H1 (cell line): Measurements from ENCODE around the gene ZCCHC10. TPM values are rescaled to one million over a fixed set of nuclear protein-coding genes. Genes with fewer than 3 reads are reported as not detected.
"Not testable (repeated sequence)": the region's sequence is repeated elsewhere in the genome, so short reads cannot be mapped to it uniquely, and the experiment has no call there.

Source experiments
- CTCF ChIA-PET: fragments of 300-600 bp; sonication (Branson Sonifier 250); formaldehyde crosslinking; loops from one replicate; lab custom pipeline; 2021; ENCODE audit not compliant: partially characterized antibody; lab: Charles Lee
- POLR2A ChIA-PET: fragments of 300-600 bp; sonication (Branson Sonifier 250); formaldehyde crosslinking; loops from one replicate; lab custom pipeline; 2021; ENCODE audit warnings: inconsistent platforms; ENCODE audit not compliant: partially characterized antibody; lab: Charles Lee
- DNase-seq, 2 experiments: peaks; one replicate each; pipeline versions ENCODE4 v3.0.0 to v3.0.0-alpha.2; 2010 to 2022; ENCODE audit warnings: low spot score in 2 of 2, low read depth in 1 of 2, mixed read lengths in 1 of 2
- FAIRE-seq: peaks from 2 replicates; lab custom pipeline; 2011; peaks lifted over from hg19 to GRCh38; lab: Jason Lieb, UNC
- H2AFZ ChIP-seq: 2 replicates; pipeline ENCODE4 v1.8.1; 2012; ENCODE audit warnings: low read length, inconsistent platforms
- H2AK5ac ChIP-seq: 2 replicates; pipeline ENCODE4 v1.6.1; 2013; ENCODE audit warnings: low read depth, low read length
- H2BK120ac ChIP-seq: replicated peaks from 2 replicates; pipeline ENCODE3; 2013; ENCODE audit warnings: low read depth, low read length, inconsistent platforms
- H2BK12ac ChIP-seq: 2 replicates; pipeline ENCODE4 v1.6.1; 2013; ENCODE audit warnings: low read depth, low read length
- H2BK15ac ChIP-seq: 2 replicates; pipeline ENCODE4 v1.6.1; 2013; ENCODE audit warnings: low read length
- H2BK20ac ChIP-seq: 2 replicates; pipeline ENCODE4 v1.6.1; 2013; ENCODE audit warnings: low read length
- H2BK5ac ChIP-seq: 2 replicates; pipeline ENCODE4 v1.6.1; 2013; ENCODE audit warnings: low read depth, low read length
- H3K14ac ChIP-seq: 2 replicates; pipeline ENCODE4 v1.6.1; 2013; ENCODE audit warnings: inconsistent platforms; ENCODE audit not compliant: insufficient read length
- H3K18ac ChIP-seq: 2 replicates; pipeline ENCODE4 v1.6.1; 2013; ENCODE audit warnings: low read length; ENCODE audit errors: extremely low read depth
- H3K23ac ChIP-seq: 2 replicates; pipeline ENCODE4 v1.6.1; 2013; ENCODE audit warnings: inconsistent platforms; ENCODE audit not compliant: insufficient read length
- H3K23me2 ChIP-seq: 2 replicates; pipeline ENCODE4 v1.6.1; 2013; ENCODE audit warnings: low read depth, low read length
- H3K27ac ChIP-seq: 2 replicates; pipeline ENCODE4 v1.6.1; 2011; ENCODE audit warnings: low read depth, low read length, inconsistent platforms
- H3K27me3 ChIP-seq, 4 experiments: replicated peaks in 1 of 4; 1 replicate in 1 of 4; 2 replicates in 3 of 4; pipeline versions ENCODE4 v1.6.1 to v1.8.1; 2011 to 2013; ENCODE audit warnings: low read length in 3 of 4, mild to moderate bottlenecking in 3 of 4, inconsistent platforms in 2 of 4, mixed read lengths in 2 of 4, moderate library complexity in 1 of 4; ENCODE audit not compliant: control insufficient read depth in 3 of 4, insufficient read depth in 3 of 4; ENCODE audit errors: extremely low read depth in 1 of 4
- H3K36me3 ChIP-seq, 4 experiments: 2 replicates each; pipeline versions ENCODE4 v1.6.1 to v1.8.1; 2011 to 2013; ENCODE audit warnings: mild to moderate bottlenecking in 4 of 4, low read length in 3 of 4, moderate library complexity in 2 of 4, control low read depth in 1 of 4, inconsistent platforms in 1 of 4; ENCODE audit not compliant: insufficient read depth in 4 of 4, control insufficient read depth in 2 of 4
- H3K4ac ChIP-seq: replicated peaks from 2 replicates; pipeline ENCODE3; 2013; ENCODE audit warnings: low read length, low read depth, mixed read lengths, inconsistent platforms; ENCODE audit not compliant: insufficient read length
- H3K4me1 ChIP-seq, 4 experiments: replicated peaks in 1 of 4; 1 replicate in 1 of 4; 2 replicates in 3 of 4; pipeline versions ENCODE4 v1.6.1 to v1.8.1; 2011 to 2013; ENCODE audit warnings: low read length in 3 of 4, inconsistent platforms in 2 of 4, mixed read lengths in 1 of 4; ENCODE audit not compliant: insufficient read depth in 4 of 4, control insufficient read depth in 3 of 4
- H3K4me2 ChIP-seq, 2 experiments: 2 replicates each; pipeline versions ENCODE4 v1.6.1 to v1.8.1; 2011 to 2013; ENCODE audit warnings: low read depth in 2 of 2, low read length in 2 of 2, control low read depth in 1 of 2, inconsistent platforms in 1 of 2, mild to moderate bottlenecking in 1 of 2; ENCODE audit not compliant: insufficient read depth in 1 of 2
- H3K4me3 ChIP-seq, 4 experiments: fragments of 200-600, 300-600 bp in 1 of 4; sonication (generic), shearing (Covaris generic), sonication (Bioruptor Twin) in 1 of 4; 2 replicates each; pipeline versions ENCODE4 v1.5.1 to v1.8.1; 2011 to 2016; ENCODE audit warnings: low read length in 4 of 4, low read depth in 3 of 4, control low read depth in 2 of 4, inconsistent platforms in 2 of 4, mild to moderate bottlenecking in 2 of 4, mixed read lengths in 1 of 4, moderate library complexity in 1 of 4; ENCODE audit not compliant: insufficient read depth in 2 of 4; ENCODE audit errors: extremely low read depth in 1 of 4
- H3K56ac ChIP-seq: replicated peaks from 2 replicates; pipeline ENCODE3; 2013; ENCODE audit warnings: low read depth, mild to moderate bottlenecking, mixed read lengths, low read length, inconsistent platforms; ENCODE audit not compliant: insufficient read length
- H3K79me1 ChIP-seq: 2 replicates; pipeline ENCODE4 v1.6.1; 2013; ENCODE audit warnings: low read depth, low read length, control low read depth
- H3K79me2 ChIP-seq, 2 experiments: 2 replicates each; pipeline versions ENCODE4 v1.6.1 to v1.8.1; 2012 to 2013; ENCODE audit warnings: low read length in 2 of 2, mild to moderate bottlenecking in 2 of 2, inconsistent platforms in 1 of 2; ENCODE audit not compliant: insufficient read depth in 2 of 2, control insufficient read depth in 1 of 2
- H3K9ac ChIP-seq, 4 experiments: replicated peaks in 1 of 4; 1 replicate in 1 of 4; 2 replicates in 3 of 4; pipeline versions ENCODE4 v1.6.1 to v1.8.1; 2011 to 2013; ENCODE audit warnings: low read depth in 3 of 4, low read length in 3 of 4, control low read depth in 2 of 4, mild to moderate bottlenecking in 2 of 4, moderate library complexity in 2 of 4, inconsistent platforms in 1 of 4; ENCODE audit errors: extremely low read depth in 1 of 4
- H3K9me3 ChIP-seq, 2 experiments: 2 replicates each; pipeline versions ENCODE4 v1.6.1 to v1.8.1; 2012 to 2013; ENCODE audit warnings: mild to moderate bottlenecking in 2 of 2, moderate library complexity in 2 of 2, control low read depth in 1 of 2, inconsistent platforms in 1 of 2, low read depth in 1 of 2, low read length in 1 of 2, mixed read lengths in 1 of 2; ENCODE audit not compliant: insufficient read depth in 2 of 2
- H4K20me1 ChIP-seq, 2 experiments: replicated peaks in 1 of 2; 2 replicates each; pipeline versions ENCODE3 to v1.8.1; 2011 to 2013; ENCODE audit warnings: inconsistent platforms in 2 of 2, low read length in 2 of 2, mild to moderate bottlenecking in 1 of 2; ENCODE audit not compliant: insufficient read depth in 2 of 2, control insufficient read depth in 1 of 2
- H4K5ac ChIP-seq: 2 replicates; pipeline ENCODE4 v1.6.1; 2013; ENCODE audit warnings: low read length, low read depth, mixed read lengths, inconsistent platforms; ENCODE audit not compliant: insufficient read length
- H4K8ac ChIP-seq: 2 replicates; pipeline ENCODE4 v1.8.0; 2013; ENCODE audit warnings: mild to moderate bottlenecking, moderate library complexity, low read length, inconsistent platforms; ENCODE audit not compliant: insufficient read depth; ENCODE audit errors: extremely low read depth
- H4K91ac ChIP-seq: replicated peaks from 2 replicates; pipeline ENCODE3; 2013; ENCODE audit warnings: low read length, mixed read lengths, inconsistent platforms; ENCODE audit not compliant: insufficient read length
- WGBS, 2 experiments: shearing (Covaris generic) in 1 of 2; methylation state at CpG; one replicate each; pipeline versions ENCODE4 v1.1.6 to v1.1.7; 2013 to 2015; ENCODE audit warnings: low lambda C conversion rate in 2 of 2, mixed read lengths in 2 of 2, inconsistent platforms in 1 of 2, low coverage in 1 of 2, missing lambda C conversion rate in 1 of 2; ENCODE audit not compliant: insufficient replicate concordance in 2 of 2, insufficient coverage in 1 of 2, insufficient read length in 1 of 2; ENCODE audit errors: extremely low coverage in 1 of 2, missing lambda C conversion rate in 1 of 2; 5-methylcytosine and 5-hydroxymethylcytosine counted together
- polyA plus RNA-seq, 7 experiments: library from polyadenylated mRNA; depleted of rRNA in 3 of 7; stranded (reverse) in 5 of 7; unstranded in 2 of 7; fragments of >200 nt in 5 of 7; fragments of 200-250 nt in 2 of 7; gene quantifications; 1 replicate in 5 of 7; 2 replicates in 1 of 7; 4 replicates in 1 of 7; pipeline versions ENCODE4 v1.2.1 to v1.2.3, GENCODE V29; 2011 to 2013; ENCODE audit warnings: missing spikeins in 2 of 7, mixed read lengths in 2 of 7
- total RNA-seq: library from RNA; stranded (reverse); fragmentation: NEBNext Ultra II Directional; extraction: Animal tissue kit (Norgen Biotek cat#: 25700); gene quantifications from 2 replicates; pipeline ENCODE4 v1.2.1, GENCODE V29; 2021

The ZCCHC10 gene
- total and polyA plus RNA-seq, 2 of the 8 experiments (the other 6 are each of a cell fraction or from before 2014, with no cell fraction given) = 22.4 to 32.9 TPM

DNA sequence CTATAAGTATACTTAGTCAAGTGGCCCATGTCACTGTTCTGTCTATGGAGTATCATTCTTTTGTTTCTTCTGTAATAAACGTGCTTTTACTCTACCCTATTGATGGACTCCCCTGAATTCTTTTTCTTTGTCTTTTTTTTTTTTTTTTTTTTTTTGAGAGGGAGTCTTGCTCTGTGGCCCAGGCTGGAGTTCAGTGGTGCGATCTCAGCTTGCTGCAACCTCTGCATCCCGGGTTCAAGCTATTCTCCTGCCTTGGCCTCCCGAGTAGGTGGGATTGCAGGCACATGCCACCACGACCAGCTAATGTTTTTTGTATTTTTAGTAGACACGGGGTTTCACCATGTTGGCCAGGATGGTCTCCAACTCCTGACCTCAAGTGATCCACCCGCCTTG lies 53.9 kb downstream of the ZCCHC10 start:
- not testable (repeated sequence) for H2BK20ac ChIP-seq, DNase-seq, H2AFZ ChIP-seq, FAIRE-seq, H4K8ac ChIP-seq, H2AK5ac ChIP-seq, H3K36me3 ChIP-seq, H3K23ac ChIP-seq, H3K14ac ChIP-seq, H4K91ac ChIP-seq, H2BK5ac ChIP-seq, H3K4me3 ChIP-seq, H2BK12ac ChIP-seq, H3K18ac ChIP-seq, H2BK15ac ChIP-seq, H3K27me3 ChIP-seq, H3K9ac ChIP-seq, H3K4me1 ChIP-seq, H3K4me2 ChIP-seq, H3K27ac ChIP-seq, H2BK120ac ChIP-seq, H4K20me1 ChIP-seq, H3K4ac ChIP-seq, H3K56ac ChIP-seq, H3K79me2 ChIP-seq, H3K9me3 ChIP-seq, H3K23me2 ChIP-seq, H4K5ac ChIP-seq, H3K79me1 ChIP-seq
- ChIA-PET POLR2A (interaction anchor here (0.5 kb wide), 1 partner anchor 51 kb away, joined by 3 read pairs; no protein-coding TSS in a partner anchor), CTCF (interaction anchor here (0.6 to 1.2 kb wide), 2 partner anchors 20 to 374 kb away, joined by 3 read pairs; no protein-coding TSS in a partner anchor)
- 92% methylated on average over 5 of the region's 7 CpGs; no CpG with 5 or more reads in 1 of the 2 experiments for WGBS, 2 experiments
